ENCODE results near the gene PLS3.
A peak's percentile ranks its signal among the peaks of the same experiment; 100 is the strongest.

PLS3 gene

DNA sequence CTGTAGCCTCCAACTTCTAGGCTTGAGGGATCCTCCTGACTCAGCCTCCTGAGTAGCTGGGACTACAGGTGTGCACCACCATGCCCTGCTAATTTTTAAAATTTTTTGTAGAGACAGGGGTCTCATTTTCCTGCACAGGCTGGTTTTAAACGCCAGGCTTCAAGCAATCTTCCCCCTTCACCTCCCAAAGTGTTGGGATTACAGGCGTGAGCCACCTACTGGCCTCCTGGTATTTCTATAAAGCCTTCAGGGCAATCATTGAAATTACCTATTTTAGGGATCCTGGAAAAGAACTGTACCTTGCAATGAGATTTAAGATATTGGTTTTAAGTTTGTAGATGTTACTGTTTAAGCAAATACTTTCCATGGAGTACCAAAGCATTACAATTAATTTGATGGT is 13.5 kb upstream of the PLS3 start:
- no peak for TF ChIP-seq NFIC (IDR thresholded peaks at IDR 0.05)
- TF ChIP-seq, protein P1, sequence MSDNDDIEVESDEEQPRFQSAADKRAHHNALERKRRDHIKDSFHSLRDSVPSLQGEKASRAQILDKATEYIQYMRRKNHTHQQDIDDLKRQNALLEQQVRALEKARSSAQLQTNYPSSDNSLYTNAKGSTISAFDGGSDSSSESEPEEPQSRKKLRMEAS (IDR thresholded peaks at IDR 0.05), result no peak
- TF ChIP-seq EGR1 (IDR thresholded peaks at IDR 0.05), result no peak
- no peak for TF ChIP-seq ZBTB7A (IDR thresholded peaks at IDR 0.05; ENCODE audit: low read depth)
- no peak for TF ChIP-seq TCF12 (IDR thresholded peaks at IDR 0.05; ENCODE audit: low read depth)
- TF ChIP-seq EP300 (IDR thresholded peaks at IDR 0.05; ENCODE audit: borderline replicate concordance), result no peak

DNA sequence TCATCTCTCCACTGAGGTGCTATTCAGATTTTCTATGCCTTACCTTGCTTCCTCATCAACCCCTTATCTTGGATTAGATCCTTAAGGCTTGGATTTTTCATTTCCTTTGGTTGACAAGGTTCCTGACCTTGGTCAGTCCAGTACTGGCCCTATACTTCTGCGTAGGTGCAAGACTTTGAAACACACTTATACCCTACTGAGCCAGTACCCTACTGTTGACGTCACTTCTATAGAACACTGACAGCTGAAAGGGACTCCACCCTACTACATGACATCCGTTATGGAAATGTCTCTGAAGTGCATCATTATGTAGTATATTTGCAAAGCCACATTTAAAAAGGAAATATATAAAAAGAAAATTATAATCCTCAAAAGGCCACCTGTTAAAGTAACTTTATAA is 12.0 kb upstream of the PLS3 start:
- TF ChIP-seq, protein P2, sequence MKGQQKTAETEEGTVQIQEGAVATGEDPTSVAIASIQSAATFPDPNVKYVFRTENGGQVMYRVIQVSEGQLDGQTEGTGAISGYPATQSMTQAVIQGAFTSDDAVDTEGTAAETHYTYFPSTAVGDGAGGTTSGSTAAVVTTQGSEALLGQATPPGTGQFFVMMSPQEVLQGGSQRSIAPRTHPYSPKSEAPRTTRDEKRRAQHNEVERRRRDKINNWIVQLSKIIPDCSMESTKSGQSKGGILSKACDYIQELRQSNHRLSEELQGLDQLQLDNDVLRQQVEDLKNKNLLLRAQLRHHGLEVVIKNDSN (IDR thresholded peaks at IDR 0.05), result no peak
- TF ChIP-seq TCF12 (IDR thresholded peaks at IDR 0.05; ENCODE audit: low read depth) (no peak), ZBTB7A (IDR thresholded peaks at IDR 0.05; ENCODE audit: low read depth) (no peak), RAD21 (IDR thresholded peaks at IDR 0.05; ENCODE audit: low read depth) (no peak), CEBPB (IDR thresholded peaks at IDR 0.05) (no peak), NFIC (IDR thresholded peaks at IDR 0.05) (no peak), EGR1 (IDR thresholded peaks at IDR 0.05) (no peak), CREB1 (IDR thresholded peaks at IDR 0.05; ENCODE audit: low read depth) (no peak), FOXM1 (IDR thresholded peaks at IDR 0.05; ENCODE audit: borderline replicate concordance, low read depth) (no peak), TEAD4 (IDR thresholded peaks at IDR 0.05) (no peak)
- TF ChIP-seq, protein P3, sequence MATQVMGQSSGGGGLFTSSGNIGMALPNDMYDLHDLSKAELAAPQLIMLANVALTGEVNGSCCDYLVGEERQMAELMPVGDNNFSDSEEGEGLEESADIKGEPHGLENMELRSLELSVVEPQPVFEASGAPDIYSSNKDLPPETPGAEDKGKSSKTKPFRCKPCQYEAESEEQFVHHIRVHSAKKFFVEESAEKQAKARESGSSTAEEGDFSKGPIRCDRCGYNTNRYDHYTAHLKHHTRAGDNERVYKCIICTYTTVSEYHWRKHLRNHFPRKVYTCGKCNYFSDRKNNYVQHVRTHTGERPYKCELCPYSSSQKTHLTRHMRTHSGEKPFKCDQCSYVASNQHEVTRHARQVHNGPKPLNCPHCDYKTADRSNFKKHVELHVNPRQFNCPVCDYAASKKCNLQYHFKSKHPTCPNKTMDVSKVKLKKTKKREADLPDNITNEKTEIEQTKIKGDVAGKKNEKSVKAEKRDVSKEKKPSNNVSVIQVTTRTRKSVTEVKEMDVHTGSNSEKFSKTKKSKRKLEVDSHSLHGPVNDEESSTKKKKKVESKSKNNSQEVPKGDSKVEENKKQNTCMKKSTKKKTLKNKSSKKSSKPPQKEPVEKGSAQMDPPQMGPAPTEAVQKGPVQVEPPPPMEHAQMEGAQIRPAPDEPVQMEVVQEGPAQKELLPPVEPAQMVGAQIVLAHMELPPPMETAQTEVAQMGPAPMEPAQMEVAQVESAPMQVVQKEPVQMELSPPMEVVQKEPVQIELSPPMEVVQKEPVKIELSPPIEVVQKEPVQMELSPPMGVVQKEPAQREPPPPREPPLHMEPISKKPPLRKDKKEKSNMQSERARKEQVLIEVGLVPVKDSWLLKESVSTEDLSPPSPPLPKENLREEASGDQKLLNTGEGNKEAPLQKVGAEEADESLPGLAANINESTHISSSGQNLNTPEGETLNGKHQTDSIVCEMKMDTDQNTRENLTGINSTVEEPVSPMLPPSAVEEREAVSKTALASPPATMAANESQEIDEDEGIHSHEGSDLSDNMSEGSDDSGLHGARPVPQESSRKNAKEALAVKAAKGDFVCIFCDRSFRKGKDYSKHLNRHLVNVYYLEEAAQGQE (IDR thresholded peaks at IDR 0.05; ENCODE audit: low read depth), result no peak

DNA sequence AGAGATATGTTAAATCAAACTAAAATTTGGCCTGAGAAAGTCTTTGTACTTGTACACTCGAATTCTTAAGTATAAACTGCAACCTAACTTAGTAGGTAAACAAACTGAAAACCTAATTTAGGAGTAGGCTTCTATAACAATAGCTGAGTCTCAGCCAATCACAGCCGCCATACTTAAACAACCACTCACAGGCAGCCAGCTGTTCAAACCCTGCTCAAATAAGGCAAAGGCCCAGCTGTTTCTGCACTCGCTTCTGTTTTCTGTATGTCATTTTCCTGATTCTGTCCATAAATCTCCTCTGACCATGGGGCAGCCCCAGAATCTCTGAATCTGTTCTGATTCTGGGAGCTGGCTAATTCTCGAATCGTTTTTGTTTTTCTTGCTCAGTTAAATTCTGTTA is 7.8 kb upstream of the PLS3 start:
- TF ChIP-seq FOXM1 (IDR thresholded peaks at IDR 0.05; ENCODE audit: borderline replicate concordance, low read depth), result no peak
- TF ChIP-seq EP300 (IDR thresholded peaks at IDR 0.05; ENCODE audit: borderline replicate concordance), result no peak
- TF ChIP-seq TCF12 (IDR thresholded peaks at IDR 0.05; ENCODE audit: low read depth), result no peak
- no peak for TF ChIP-seq RAD21 (IDR thresholded peaks at IDR 0.05; ENCODE audit: low read depth)
- TF ChIP-seq YY1 (IDR thresholded peaks at IDR 0.05; ENCODE audit: low read depth), result no peak
- no peak for TF ChIP-seq EGR1 (IDR thresholded peaks at IDR 0.05)
- TF ChIP-seq, protein P2 (IDR thresholded peaks at IDR 0.05), result no peak
- no peak for TF ChIP-seq CEBPB (IDR thresholded peaks at IDR 0.05)

DNA sequence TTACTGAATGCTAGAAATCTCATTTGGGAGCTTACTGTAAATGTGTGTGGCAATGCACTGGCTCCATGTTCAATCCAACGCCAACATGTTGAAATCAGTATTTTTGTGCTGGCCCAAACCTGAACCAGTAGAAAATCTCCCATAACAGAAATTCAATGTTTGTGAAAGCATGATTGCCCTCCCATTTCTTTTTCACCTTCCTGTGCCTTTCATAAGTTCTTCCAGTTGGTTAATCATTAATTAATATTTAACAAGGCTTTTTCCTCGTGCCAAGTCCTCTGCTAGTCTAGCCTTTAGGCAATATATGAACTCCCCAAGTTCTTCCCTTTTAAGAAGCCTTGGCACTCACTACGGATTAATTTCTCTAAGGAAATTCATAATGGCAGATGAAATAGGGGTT is 1.3 kb upstream of the PLS3 start:
- TF ChIP-seq ZBTB7A (IDR thresholded peaks at IDR 0.05; ENCODE audit: low read depth) (no peak), FOXM1 (IDR thresholded peaks at IDR 0.05; ENCODE audit: borderline replicate concordance, low read depth) (no peak), TCF12 (IDR thresholded peaks at IDR 0.05; ENCODE audit: low read depth) (no peak), TEAD4 (IDR thresholded peaks at IDR 0.05) (no peak), RAD21 (IDR thresholded peaks at IDR 0.05; ENCODE audit: low read depth) (no peak), NFIC (IDR thresholded peaks at IDR 0.05) (no peak), YY1 (IDR thresholded peaks at IDR 0.05; ENCODE audit: low read depth) (no peak), TAF1 (IDR thresholded peaks at IDR 0.05; ENCODE audit: low read depth) (no peak), CREB1 (IDR thresholded peaks at IDR 0.05; ENCODE audit: low read depth) (no peak), CEBPB (IDR thresholded peaks at IDR 0.05) (no peak)
- TF ChIP-seq, protein P3 (IDR thresholded peaks at IDR 0.05; ENCODE audit: low read depth), result no peak
- TF ChIP-seq, protein P1 (IDR thresholded peaks at IDR 0.05), result no peak

DNA sequence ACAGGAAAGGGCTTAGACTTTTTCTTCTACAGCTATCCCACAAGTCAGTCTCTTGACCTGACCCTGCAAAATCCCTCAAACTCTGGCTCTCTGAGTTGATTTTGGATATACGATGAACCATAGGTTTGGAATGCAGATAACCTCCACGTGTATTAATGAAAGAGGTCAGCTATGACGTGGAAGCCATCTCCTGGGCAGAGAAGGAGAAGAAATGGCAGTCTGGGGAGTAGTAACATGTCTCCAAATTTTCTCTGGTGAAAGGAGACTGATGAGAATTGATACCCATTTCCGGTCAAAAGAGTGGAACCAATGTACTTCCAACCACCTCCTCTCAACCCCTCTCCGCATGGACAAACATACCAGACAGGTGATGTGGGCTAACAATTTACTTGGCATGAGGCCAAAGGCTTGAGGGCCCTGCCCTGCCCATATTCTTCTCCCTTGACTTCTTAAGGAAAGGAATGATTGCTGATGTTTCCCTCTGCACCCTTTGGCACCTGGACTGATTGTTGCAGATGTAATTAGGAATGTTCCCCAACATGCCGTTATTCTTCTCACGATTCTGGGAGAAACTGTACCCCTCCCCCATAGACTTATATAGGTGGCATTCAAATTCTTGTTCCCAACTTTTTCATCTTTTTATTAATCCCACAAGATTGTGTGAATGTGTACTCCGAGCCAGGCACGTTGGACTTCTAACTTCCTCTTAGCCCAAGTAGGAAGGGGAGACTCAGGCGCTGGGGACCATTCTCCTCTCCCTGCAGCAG is 580 bp upstream of the PLS3 start:
- TF ChIP-seq FOXM1 (IDR thresholded peaks at IDR 0.05; ENCODE audit: borderline replicate concordance, low read depth) (no peak), EGR1 (IDR thresholded peaks at IDR 0.05) (no peak), EP300 (IDR thresholded peaks at IDR 0.05; ENCODE audit: borderline replicate concordance) (peak; percentile 71; the same call in 1 of the 2 replicates), ZBTB7A (IDR thresholded peaks at IDR 0.05; ENCODE audit: low read depth) (no peak), CREB1 (IDR thresholded peaks at IDR 0.05; ENCODE audit: low read depth) (no peak), YY1 (IDR thresholded peaks at IDR 0.05; ENCODE audit: low read depth) (no peak), TEAD4 (IDR thresholded peaks at IDR 0.05) (no peak), RAD21 (IDR thresholded peaks at IDR 0.05; ENCODE audit: low read depth) (no peak), CEBPB (IDR thresholded peaks at IDR 0.05) (no peak), TCF12 (IDR thresholded peaks at IDR 0.05; ENCODE audit: low read depth) (peak; percentile 37; the same call in 1 of the 2 replicates), NFIC (IDR thresholded peaks at IDR 0.05) (peak; percentile 87), TAF1 (IDR thresholded peaks at IDR 0.05; ENCODE audit: low read depth) (no peak)
- TF ChIP-seq, protein P2 (IDR thresholded peaks at IDR 0.05), result no peak
- TF ChIP-seq, protein P3 (IDR thresholded peaks at IDR 0.05; ENCODE audit: low read depth), result no peak
- TF ChIP-seq, protein P1 (IDR thresholded peaks at IDR 0.05), result no peak; the same call in 1 of the 2 replicates
